GM12873 (cell line): ENCODE measurements around the gene NUAK1.

Experiments used
- CTCF ChIP-seq: IDR thresholded peaks from 2 replicates; pipeline ENCODE4 v1.5.1; 2012; ENCODE audit warnings: low read depth, mild to moderate bottlenecking, moderate library complexity, low read length, control low read depth; ENCODE audit not compliant: insufficient read depth; ENCODE audit errors: missing control alignments

NUAK1 gene

DNA sequence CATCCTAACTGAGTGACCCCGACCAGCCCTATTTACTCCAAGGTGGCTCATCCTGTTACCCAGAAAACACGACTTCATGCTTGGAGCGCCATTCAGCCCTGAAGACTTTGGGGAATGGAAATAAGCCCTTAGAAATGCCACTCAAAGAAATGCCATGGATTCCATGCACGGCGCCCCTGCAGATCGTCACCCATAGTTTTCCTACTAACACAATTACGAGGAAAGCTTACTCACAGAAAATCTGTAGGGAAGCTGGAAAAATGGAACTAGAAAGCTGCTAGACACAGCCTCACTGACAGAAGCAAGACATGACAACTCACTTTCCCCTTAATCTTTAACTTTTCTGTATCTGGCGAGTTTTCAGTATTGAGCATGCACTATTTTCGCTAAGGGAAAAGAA, 19.5 kb downstream of the NUAK1 start:
- TF ChIP-seq CTCF, result no peak

DNA sequence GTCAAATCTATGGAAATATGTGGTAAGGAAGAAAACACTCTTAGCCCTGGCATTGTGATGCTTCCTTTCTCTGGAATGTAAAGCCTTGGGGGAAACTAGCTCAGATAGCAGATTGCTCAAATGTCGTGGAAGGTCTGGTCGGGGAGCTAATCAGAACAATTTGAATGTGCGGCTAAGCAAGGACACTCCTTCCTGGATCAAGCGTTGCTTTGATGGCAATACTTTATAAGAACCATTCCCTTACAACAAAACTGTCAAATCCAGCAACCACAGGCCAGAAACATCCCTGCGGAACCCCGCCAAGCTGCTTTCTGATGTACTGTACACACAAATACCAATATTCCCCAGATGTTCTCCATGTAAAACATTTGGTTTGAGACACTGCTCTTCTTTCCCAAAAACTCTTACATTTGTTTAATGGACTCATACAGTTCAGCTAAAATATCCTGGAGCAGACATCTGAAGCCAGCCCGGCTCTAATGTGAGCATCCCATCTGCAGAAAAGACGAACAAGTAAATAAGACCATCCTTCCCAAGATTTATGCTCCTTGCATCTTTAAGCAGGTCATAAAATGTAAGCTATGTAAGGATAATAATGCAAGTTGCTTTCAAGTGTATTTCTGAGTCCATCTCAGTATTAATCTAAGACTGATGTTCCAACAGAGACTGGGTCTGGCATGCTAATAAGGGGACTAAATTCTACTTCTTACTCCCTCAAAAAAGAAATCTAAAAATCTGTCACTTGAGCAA, 20.2 kb downstream of the NUAK1 start:
- TF ChIP-seq CTCF, result no peak

DNA sequence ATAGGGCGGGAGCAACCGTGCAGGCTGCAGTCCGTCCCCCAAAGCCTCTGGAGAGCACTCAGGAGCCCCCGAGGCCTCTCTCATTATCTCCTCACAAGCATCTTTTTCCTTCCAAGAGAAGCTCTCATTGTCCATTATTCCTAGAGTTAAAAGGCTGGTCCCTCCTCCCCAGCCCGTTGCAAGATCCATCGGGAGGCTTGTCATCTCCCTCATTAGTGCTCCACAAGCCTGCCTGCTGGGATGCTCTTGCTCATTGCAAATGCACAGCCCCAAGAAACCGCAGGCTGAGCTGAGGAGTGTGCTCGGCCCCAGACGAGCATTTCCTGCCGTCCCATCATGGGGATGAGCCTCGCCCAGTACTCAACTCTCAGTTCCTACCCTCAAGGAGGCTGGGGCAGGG, 23.3 kb downstream of the NUAK1 start:
- TF ChIP-seq CTCF, result no peak

DNA sequence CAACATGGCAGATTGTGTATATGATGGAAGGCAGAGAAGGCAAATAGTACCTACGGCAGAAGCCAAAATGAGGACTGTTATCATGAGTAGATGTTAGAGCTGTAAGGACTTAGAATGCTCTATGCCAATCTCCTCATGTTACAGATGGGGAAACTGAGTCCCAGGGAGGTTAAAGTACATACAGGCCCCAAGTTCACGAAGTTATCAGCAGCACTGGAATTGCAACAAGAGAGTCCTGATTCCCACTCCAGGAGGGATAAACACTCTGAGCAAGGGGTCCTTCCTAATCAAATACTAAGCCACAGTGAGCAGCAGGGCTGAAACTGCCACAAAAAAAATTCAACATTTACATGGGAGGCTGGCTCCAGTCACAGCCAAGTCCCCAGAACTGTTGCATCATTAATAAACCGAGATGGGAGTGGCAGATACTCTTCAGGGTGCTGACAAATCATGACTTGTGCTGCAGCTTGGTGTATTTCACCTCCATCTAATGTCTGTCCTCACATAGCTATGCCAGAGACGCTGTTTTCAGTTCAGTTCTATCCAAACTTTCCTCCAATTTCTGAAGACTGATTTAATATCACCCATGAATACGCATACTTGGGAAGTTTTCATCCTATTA, 24.2 kb downstream of the NUAK1 start:
- TF ChIP-seq CTCF, result no peak

GRCh38 chr12:106113824-106114446, 24.8 kb downstream of the NUAK1 start:
- TF ChIP-seq CTCF, result no peak

DNA sequence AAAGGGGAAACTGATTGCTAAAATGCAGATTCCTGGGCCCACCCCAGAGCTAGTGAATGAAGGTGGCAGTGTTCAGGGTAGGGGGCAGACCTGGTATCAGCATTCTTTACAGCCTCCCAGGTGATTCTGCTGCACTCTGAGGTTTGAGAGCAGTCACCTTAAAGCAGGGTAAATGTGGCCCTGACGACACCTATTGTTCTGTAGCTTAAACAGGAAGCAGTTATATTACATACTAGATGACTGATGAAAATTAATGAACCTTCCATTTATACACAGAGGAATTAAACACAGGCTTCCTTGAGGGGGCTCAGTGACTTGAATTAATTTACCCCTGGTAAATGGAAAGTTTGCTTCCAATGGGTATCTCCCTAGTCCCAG, 25.3 kb downstream of the NUAK1 start:
- TF ChIP-seq CTCF, result no peak

DNA sequence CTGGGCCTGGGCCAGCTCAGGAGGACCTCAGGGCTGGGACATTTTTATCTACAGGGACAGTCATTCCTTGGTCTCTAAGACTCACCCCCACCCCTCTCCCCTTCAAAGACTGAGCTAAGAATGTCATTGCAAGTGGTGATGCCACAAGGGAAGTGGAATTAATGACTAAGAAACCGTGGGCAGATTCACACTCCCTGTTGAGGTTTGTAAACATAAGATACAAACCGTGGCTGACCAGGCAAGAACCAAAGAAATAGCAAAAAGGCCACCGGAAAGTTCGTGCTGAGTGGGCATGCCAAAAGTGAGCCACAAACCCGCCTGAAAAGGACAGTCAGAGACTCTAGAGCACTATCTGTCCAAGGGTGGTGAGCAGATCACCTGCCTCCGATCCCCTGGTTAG, 25.7 kb downstream of the NUAK1 start:
- no peak for TF ChIP-seq CTCF
